ENCODE results near the gene SIGLEC12. TPM values are rescaled to one million over a fixed set of nuclear protein-coding genes. Genes with fewer than 3 reads are reported as not detected.

SIGLEC12 gene
- polyA plus RNA-seq (2011; rRNA removed) = not detected in 2 replicates
- not detected in 2 replicates for polyA plus RNA-seq (2012; cell fraction: cytosol; rRNA removed)
- not detected in 2 replicates for polyA plus RNA-seq (2012; cell fraction: nucleus; rRNA removed)
- polyA plus RNA-seq (2017; fragmentation: RNase III; extraction: RNeasy Plus Mini Kit Qiagen cat#74134 plus additional on column Dnase treatment) = not detected in 3 replicates
- not detected in 2 replicates for polyA minus RNA-seq (2011; rRNA and poly(A)+ RNA removed)

DNA sequence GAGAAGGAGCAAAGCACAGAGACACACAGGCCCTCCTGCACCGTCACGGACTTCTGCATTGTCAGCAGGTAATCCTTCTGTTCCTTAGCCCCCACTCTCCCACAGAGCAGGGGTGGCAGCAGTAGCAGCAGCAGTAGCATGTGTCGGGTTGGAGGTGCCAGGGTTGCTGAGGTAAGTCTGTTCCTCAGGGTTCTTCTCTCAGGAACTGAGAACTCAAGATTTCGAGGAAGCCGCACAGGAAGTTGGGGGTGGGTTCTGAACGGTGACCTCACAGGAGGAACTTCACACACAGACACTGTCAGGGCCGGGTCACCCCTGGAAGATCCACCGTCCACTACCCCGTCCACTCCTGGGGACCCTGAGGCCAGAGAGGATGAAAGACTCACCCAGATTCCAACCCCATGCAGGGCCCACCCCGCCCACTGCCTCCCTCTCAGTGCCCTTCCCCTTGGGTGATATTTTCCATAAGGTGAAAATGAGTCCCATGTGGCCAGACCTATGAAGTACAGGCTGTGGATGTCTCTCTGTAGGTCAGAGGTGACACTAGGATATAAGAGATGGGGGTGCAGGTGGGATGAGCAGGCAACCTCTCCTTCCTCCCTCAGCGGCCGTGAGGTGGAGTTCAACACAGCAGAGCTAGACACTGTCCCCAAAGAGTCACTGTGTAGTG, at the start of gene SIGLEC12:
Gene SIGLEC12, minus strand, starts transcription at position 207 of the 670 bp plus-strand sequence. Its CDS starts 67 bp downstream, at position 140.
- POLR2A ChIA-PET = no interaction called here
- no peak within 1 kb of the TSS for H3K4me2 ChIP-seq
- TF ChIP-seq RCOR1 (IDR thresholded peaks at IDR 0.05; ENCODE audit: low read depth, low read length) = no peak
- TF ChIP-seq, protein P1, sequence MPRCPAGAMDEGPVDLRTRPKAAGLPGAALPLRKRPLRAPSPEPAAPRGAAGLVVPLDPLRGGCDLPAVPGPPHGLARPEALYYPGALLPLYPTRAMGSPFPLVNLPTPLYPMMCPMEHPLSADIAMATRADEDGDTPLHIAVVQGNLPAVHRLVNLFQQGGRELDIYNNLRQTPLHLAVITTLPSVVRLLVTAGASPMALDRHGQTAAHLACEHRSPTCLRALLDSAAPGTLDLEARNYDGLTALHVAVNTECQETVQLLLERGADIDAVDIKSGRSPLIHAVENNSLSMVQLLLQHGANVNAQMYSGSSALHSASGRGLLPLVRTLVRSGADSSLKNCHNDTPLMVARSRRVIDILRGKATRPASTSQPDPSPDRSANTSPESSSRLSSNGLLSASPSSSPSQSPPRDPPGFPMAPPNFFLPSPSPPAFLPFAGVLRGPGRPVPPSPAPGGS (IDR thresholded peaks at IDR 0.05) = no peak
- TF ChIP-seq CBX8 (IDR thresholded peaks at IDR 0.05) = no peak
- TF ChIP-seq RAD21 (conservative IDR thresholded peaks at IDR 0.05 in 1 of 2, IDR thresholded peaks at IDR 0.05 in 1 of 2) = no peak
- TF ChIP-seq, protein P2, sequence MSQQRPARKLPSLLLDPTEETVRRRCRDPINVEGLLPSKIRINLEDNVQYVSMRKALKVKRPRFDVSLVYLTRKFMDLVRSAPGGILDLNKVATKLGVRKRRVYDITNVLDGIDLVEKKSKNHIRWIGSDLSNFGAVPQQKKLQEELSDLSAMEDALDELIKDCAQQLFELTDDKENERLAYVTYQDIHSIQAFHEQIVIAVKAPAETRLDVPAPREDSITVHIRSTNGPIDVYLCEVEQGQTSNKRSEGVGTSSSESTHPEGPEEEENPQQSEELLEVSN (IDR thresholded peaks at IDR 0.05; ENCODE audit: borderline replicate concordance, low read depth) = no peak
- TF ChIP-seq, protein P3, sequence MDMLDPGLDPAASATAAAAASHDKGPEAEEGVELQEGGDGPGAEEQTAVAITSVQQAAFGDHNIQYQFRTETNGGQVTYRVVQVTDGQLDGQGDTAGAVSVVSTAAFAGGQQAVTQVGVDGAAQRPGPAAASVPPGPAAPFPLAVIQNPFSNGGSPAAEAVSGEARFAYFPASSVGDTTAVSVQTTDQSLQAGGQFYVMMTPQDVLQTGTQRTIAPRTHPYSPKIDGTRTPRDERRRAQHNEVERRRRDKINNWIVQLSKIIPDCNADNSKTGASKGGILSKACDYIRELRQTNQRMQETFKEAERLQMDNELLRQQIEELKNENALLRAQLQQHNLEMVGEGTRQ (IDR thresholded peaks at IDR 0.05) = no peak
- TF ChIP-seq HOXA7 (CRISPR knock-in tag; IDR thresholded peaks at IDR 0.05) = no peak
- no peak for TF ChIP-seq NR3C1 (IDR thresholded peaks at IDR 0.05)
- no peak for TF ChIP-seq KDM1A (IDR thresholded peaks at IDR 0.05; ENCODE audit: low read depth)
- TF ChIP-seq CHD4 (IDR thresholded peaks at IDR 0.05; ENCODE audit: borderline replicate concordance) = no peak
- TF ChIP-seq HDAC2 (IDR thresholded peaks at IDR 0.05) = no peak
- no peak for TF ChIP-seq BHLHE40 (IDR thresholded peaks at IDR 0.05; ENCODE audit: low read depth, low read length)
- no peak for TF ChIP-seq NFE2L2 (conservative IDR thresholded peaks at IDR 0.05; ENCODE audit: low read length)
- no peak for TF ChIP-seq PHF8 (IDR thresholded peaks at IDR 0.05; ENCODE audit: borderline replicate concordance, low read depth)
- TF ChIP-seq, protein P4, sequence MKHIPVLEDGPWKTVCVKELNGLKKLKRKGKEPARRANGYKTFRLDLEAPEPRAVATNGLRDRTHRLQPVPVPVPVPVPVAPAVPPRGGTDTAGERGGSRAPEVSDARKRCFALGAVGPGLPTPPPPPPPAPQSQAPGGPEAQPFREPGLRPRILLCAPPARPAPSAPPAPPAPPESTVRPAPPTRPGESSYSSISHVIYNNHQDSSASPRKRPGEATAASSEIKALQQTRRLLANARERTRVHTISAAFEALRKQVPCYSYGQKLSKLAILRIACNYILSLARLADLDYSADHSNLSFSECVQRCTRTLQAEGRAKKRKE (CRISPR knock-in tag; IDR thresholded peaks at IDR 0.05; ENCODE audit: low read depth) = no peak
- TF ChIP-seq RARB (CRISPR knock-in tag; IDR thresholded peaks at IDR 0.05) = no peak
- TF ChIP-seq, protein P5, sequence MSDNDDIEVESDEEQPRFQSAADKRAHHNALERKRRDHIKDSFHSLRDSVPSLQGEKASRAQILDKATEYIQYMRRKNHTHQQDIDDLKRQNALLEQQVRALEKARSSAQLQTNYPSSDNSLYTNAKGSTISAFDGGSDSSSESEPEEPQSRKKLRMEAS (IDR thresholded peaks at IDR 0.05) = no peak
- TF ChIP-seq ZC3H11A (IDR thresholded peaks at IDR 0.05) = no peak
- CTCF ChIA-PET = interaction anchor here (2.4 kb wide), 1 partner anchor 13 kb away, joined by 14 read pairs; no protein-coding TSS in a partner anchor
- H3K4me3 ChIP-seq = no peak within 1 kb of the TSS
- ATAC-seq (no peak), FAIRE-seq (no peak), DNase-seq (ENCODE audit: low read depth in 1 of 2, low spot score in 1 of 2) (no peak)
- no peak within 1 kb of the TSS for H3K27ac ChIP-seq
- H3K9me3 ChIP-seq = peaks cover 6% of the 10 kb centered on the region
- no peaks in the 10 kb centered on the region for H3K4me1 ChIP-seq
- 27% methylated on average over 12 of the region's 12 CpGs for WGBS (ENCODE audit: missing lambda C conversion rate)

DNA sequence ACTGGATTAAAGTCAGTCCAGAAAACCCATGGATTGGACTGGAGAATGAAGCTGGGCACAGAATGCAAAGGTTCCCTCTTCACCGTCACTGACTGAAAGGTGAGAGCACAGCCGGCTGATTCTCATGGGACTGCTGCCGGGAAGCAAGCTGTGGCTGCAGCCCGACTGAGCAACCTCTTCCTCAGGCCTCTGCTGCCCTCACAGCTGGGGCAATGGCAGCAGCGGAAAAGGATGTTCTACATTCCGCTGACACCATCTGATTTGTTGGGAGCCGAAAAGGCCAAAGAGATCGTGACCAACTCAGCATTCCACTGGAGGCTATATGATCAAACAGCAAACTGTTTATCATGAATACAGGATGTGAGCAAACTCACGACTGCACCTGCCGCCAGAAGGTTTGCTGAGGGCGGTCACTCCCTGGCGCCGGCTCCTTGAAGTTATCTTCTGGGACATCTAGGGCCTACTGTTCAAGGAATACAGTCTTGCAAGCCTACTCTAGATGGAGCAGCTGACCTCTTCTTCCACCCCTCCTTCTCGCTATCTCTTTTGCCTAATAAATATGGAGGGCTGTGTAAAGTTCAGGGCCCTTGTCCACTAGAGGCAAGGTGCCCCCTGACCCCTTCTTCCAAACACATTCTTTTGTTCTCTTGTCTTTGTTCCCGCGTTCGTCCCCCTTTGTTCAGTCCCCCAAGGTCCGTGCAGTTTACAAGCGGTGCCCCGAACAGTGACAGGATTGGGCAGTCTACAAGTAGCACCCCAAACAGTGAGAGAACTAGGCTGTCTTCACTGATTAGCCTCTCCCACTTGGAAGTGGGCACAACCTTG, 49.5 kb upstream of the SIGLEC12 start:
- TF ChIP-seq NFE2L2 (conservative IDR thresholded peaks at IDR 0.05; ENCODE audit: low read length) = no peak
- no peak for TF ChIP-seq KDM1A (IDR thresholded peaks at IDR 0.05; ENCODE audit: low read depth)
- no peak for TF ChIP-seq EHMT2 (IDR thresholded peaks at IDR 0.05; ENCODE audit: low read depth)
- no peak for TF ChIP-seq POLR2AphosphoS2 (conservative IDR thresholded peaks at IDR 0.05; ENCODE audit: low read length)
- TF ChIP-seq FOSB (CRISPR knock-in tag; IDR thresholded peaks at IDR 0.05) = no peak
- no peak for TF ChIP-seq CEBPB (IDR thresholded peaks at IDR 0.05)
- TF ChIP-seq RNF2 (IDR thresholded peaks at IDR 0.05; ENCODE audit: borderline replicate concordance, low read depth) = no peak
- TF ChIP-seq, protein P6, sequence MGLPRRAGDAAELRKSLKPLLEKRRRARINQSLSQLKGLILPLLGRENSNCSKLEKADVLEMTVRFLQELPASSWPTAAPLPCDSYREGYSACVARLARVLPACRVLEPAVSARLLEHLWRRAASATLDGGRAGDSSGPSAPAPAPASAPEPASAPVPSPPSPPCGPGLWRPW (IDR thresholded peaks at IDR 0.05) = no peak
- TF ChIP-seq, protein P5 (IDR thresholded peaks at IDR 0.05) = no peak
- TF ChIP-seq KDM5A (IDR thresholded peaks at IDR 0.05) = no peak
- TF ChIP-seq RARB (CRISPR knock-in tag; IDR thresholded peaks at IDR 0.05) = no peak
- no peak overlapping the region for H3K27ac ChIP-seq
- CTCF ChIA-PET = no interaction called here
- ATAC-seq (no peak), DNase-seq (ENCODE audit: low read depth in 1 of 2, low spot score in 1 of 2) (no peak), FAIRE-seq (no peak)
- H3K9me3 ChIP-seq = peaks cover 5% of the 10 kb centered on the region; the same call in 1 of the 3 replicates
- H3K4me2 ChIP-seq = no peak overlapping the region
- WGBS (ENCODE audit: missing lambda C conversion rate) = 22% methylated on average over 20 of the region's 20 CpGs
- H3K4me3 ChIP-seq = no peak overlapping the region
- H3K4me1 ChIP-seq = no peaks in the 10 kb centered on the region
- POLR2A ChIA-PET = no interaction called here
